GM23338 (cell line): ENCODE measurements around the gene ABHD14A.

Experiments used
- CREB1 ChIP-seq: fragments of 250-450 bp; sonication (Bioruptor Pico); IDR thresholded peaks from 2 replicates; pipeline ENCODE4 v1.5.0; 2020; ENCODE audit warnings: low read depth, mild to moderate bottlenecking, moderate library complexity
- CTCF ChIP-seq, 2 experiments: fragments of 200-600 bp in 1 of 2; sonication (generic) in 1 of 2; conservative IDR thresholded peaks; 2 replicates each; pipeline versions ENCODE4 v1.5.1 to v1.6.1; 2016 to 2017; ENCODE audit warnings: antibody characterized with exemption in 2 of 2, low read depth in 2 of 2, mild to moderate bottlenecking in 2 of 2, moderate library complexity in 1 of 2
- ETS1 ChIP-seq: IDR thresholded peaks from 2 replicates; pipeline ENCODE4 v1.6.1; 2016; ENCODE audit warnings: antibody characterized with exemption
- EZH2 ChIP-seq: fragments of 200-600 bp; sonication (generic); IDR thresholded peaks from one replicate; pipeline ENCODE4 v1.8.0; 2017; ENCODE audit warnings: antibody characterized with exemption, mild to moderate bottlenecking, low read depth; ENCODE audit not compliant: unreplicated experiment
- EZH2phosphoT487 ChIP-seq: fragments of 200-600 bp; sonication (generic); IDR thresholded peaks from one replicate; pipeline ENCODE4 v1.8.1; 2018; ENCODE audit warnings: antibody characterized with exemption; ENCODE audit not compliant: unreplicated experiment
- JUNB ChIP-seq: IDR thresholded peaks from one replicate; pipeline ENCODE4 v1.6.1; 2016; ENCODE audit warnings: antibody characterized with exemption; ENCODE audit not compliant: unreplicated experiment
- NANOG ChIP-seq: IDR thresholded peaks from 2 replicates; pipeline ENCODE4 v1.6.1; 2016; ENCODE audit warnings: antibody characterized with exemption, borderline replicate concordance
- POLR2AphosphoS5 ChIP-seq: IDR thresholded peaks from 2 replicates; pipeline ENCODE4 v1.6.1; 2016; ENCODE audit warnings: antibody characterized with exemption, low read depth
- REST ChIP-seq: IDR thresholded peaks from one replicate; pipeline ENCODE4 v1.6.1; 2018; ENCODE audit warnings: antibody characterized with exemption; ENCODE audit not compliant: unreplicated experiment
- STAT1 ChIP-seq: IDR thresholded peaks from one replicate; pipeline ENCODE4 v1.6.1; 2016; ENCODE audit warnings: antibody characterized with exemption; ENCODE audit not compliant: unreplicated experiment
- ZNF114 ChIP-seq: fragments of 250-450 bp; sonication (Bioruptor Pico); IDR thresholded peaks from 2 replicates; pipeline ENCODE4 v1.5.0; 2020; ENCODE audit warnings: mild to moderate bottlenecking, moderate library complexity
- ZNF331 ChIP-seq: fragments of 250-450 bp; sonication (Bioruptor Pico); IDR thresholded peaks from 2 replicates; pipeline ENCODE4 v1.5.0; 2020; ENCODE audit warnings: low read depth, mild to moderate bottlenecking, moderate library complexity
- ZNF462 ChIP-seq: fragments of 250-450 bp; sonication (Bioruptor Pico); IDR thresholded peaks from 2 replicates; pipeline ENCODE4 v1.5.0; 2020; ENCODE audit warnings: mild to moderate bottlenecking, moderate library complexity

GRCh38 chr3:52006017-52006819, 31.4 kb downstream of the ABHD14A start:
- no peak for TF ChIP-seq POLR2AphosphoS5
- no peak for TF ChIP-seq EZH2phosphoT487
- TF ChIP-seq CTCF (conservative IDR thresholded peaks at IDR 0.05; ENCODE audit: low read depth in 2 of 2) = no peak
- TF ChIP-seq EZH2 = no peak
- TF ChIP-seq REST = no peak
- no peak for TF ChIP-seq ETS1
- no peak for TF ChIP-seq JUNB
- no peak for TF ChIP-seq ZNF462 (CRISPR knock-in tag)
- TF ChIP-seq ZNF114 (CRISPR knock-in tag) = no peak
- TF ChIP-seq CREB1 (CRISPR knock-in tag) = no peak
- TF ChIP-seq STAT1 = no peak
- no peak for TF ChIP-seq NANOG
- TF ChIP-seq ZNF331 = no peak
